OCI-LY1 (cell line): ENCODE results near the gene FAAH2.
"Not testable (repeated sequence)": the region's sequence is repeated elsewhere in the genome, so short reads cannot be mapped to it uniquely, and the experiment has no call there.

Experiments used
- H2AFZ ChIP-seq: fragments of 200-600 bp; sonication (generic), shearing (Covaris generic); 2 replicates; pipeline ENCODE4 v1.6.0; 2014; ENCODE audit warnings: antibody characterized with exemption, mild to moderate bottlenecking, low read length
- H3F3A ChIP-seq: fragments of 200-600 bp; sonication (generic), shearing (Covaris generic); 2 replicates; pipeline ENCODE4 v1.6.0; 2014; ENCODE audit warnings: mild to moderate bottlenecking, antibody characterized with exemption, low read length, moderate library complexity; ENCODE audit not compliant: insufficient read depth
- H3K27ac ChIP-seq: fragments of 200-600 bp; sonication (generic); 2 replicates; pipeline ENCODE4 v1.5.1; 2014; ENCODE audit warnings: low read length, mixed run types, mild to moderate bottlenecking, low read depth; ENCODE audit not compliant: poor library complexity, severe bottlenecking
- H3K27me3 ChIP-seq: fragments of 200-600 bp; sonication (generic); 2 replicates; pipeline ENCODE4 v1.6.0; 2014; ENCODE audit warnings: antibody characterized with exemption, mild to moderate bottlenecking, low read length, moderate library complexity; ENCODE audit not compliant: insufficient read depth
- H3K36me3 ChIP-seq: fragments of 200-600 bp; sonication (generic); 2 replicates; pipeline ENCODE4 v1.6.1; 2014; ENCODE audit warnings: mild to moderate bottlenecking, antibody characterized with exemption, low read length, moderate library complexity, mixed read lengths; ENCODE audit not compliant: insufficient read depth
- H3K4me1 ChIP-seq: fragments of 200-600 bp; sonication (generic); 2 replicates; pipeline ENCODE4 v1.5.1; 2014; ENCODE audit warnings: mild to moderate bottlenecking, low read length, moderate library complexity; ENCODE audit not compliant: insufficient read depth, severe bottlenecking
- H3K4me2 ChIP-seq: fragments of 200-600 bp; sonication (generic), shearing (Covaris generic); 2 replicates; pipeline ENCODE4 v1.6.1; 2014; ENCODE audit warnings: low read length
- H3K4me3 ChIP-seq: fragments of 200-600 bp; sonication (generic); 2 replicates; pipeline ENCODE4 v1.5.1; 2014; ENCODE audit warnings: low read length, low read depth, mild to moderate bottlenecking, mixed read lengths; ENCODE audit not compliant: poor library complexity, severe bottlenecking
- H3K79me2 ChIP-seq: fragments of 200-600 bp; shearing (Covaris generic); 2 replicates; pipeline ENCODE4 v1.6.1; 2016; ENCODE audit warnings: mixed run types, low read length, mixed read lengths; ENCODE audit not compliant: insufficient read depth
- H3K9ac ChIP-seq: fragments of 200-600 bp; sonication (generic), shearing (Covaris generic); 2 replicates; pipeline ENCODE4 v1.6.1; 2014; ENCODE audit warnings: mild to moderate bottlenecking, low read length, mixed read lengths
- H3K9me2 ChIP-seq: fragments of 200-600 bp; sonication (generic), shearing (Covaris generic); 2 replicates; pipeline ENCODE4 v1.6.1; 2014; ENCODE audit warnings: low read depth, mild to moderate bottlenecking, low read length, mixed read lengths
- H3K9me3 ChIP-seq: fragments of 200-600 bp; shearing (Covaris generic); 2 replicates; pipeline ENCODE4 v1.6.1; 2014; ENCODE audit warnings: low read length, mixed read lengths
- H4K20me1 ChIP-seq: fragments of 200-600 bp; sonication (generic), shearing (Covaris generic); 2 replicates; pipeline ENCODE4 v1.6.0; 2016; ENCODE audit warnings: mild to moderate bottlenecking, low read length; ENCODE audit not compliant: insufficient read depth
- CTCF ChIP-seq: fragments of 200-600 bp; sonication (generic), shearing (Covaris generic); IDR thresholded peaks from 2 replicates; pipeline ENCODE4 v1.5.1; 2017; ENCODE audit warnings: mild to moderate bottlenecking, antibody characterized with exemption, low read length, moderate library complexity, mixed read lengths
- EZH2 ChIP-seq: fragments of 200-600 bp; sonication (generic), shearing (Covaris generic); IDR thresholded peaks from 2 replicates; pipeline ENCODE4 v1.8.0; 2017; ENCODE audit warnings: borderline replicate concordance, mixed run types, mild to moderate bottlenecking, antibody characterized with exemption, low read length, moderate library complexity, mixed read lengths

The FAAH2 gene

GRCh38 chrX:57313583-57314215 is 27.2 kb downstream of the FAAH2 start:
- no peaks in the 10 kb centered on the region for H3K9me3 ChIP-seq

GRCh38 chrX:57329008-57329407 is 42.5 kb downstream of the FAAH2 start:
- TF ChIP-seq EZH2, result no peak
- TF ChIP-seq CTCF, result peak; percentile 34; the same call in 1 of the 2 replicates
- no peaks in the 10 kb centered on the region for H3K27me3 ChIP-seq
- no peak overlapping the region for H3K4me3 ChIP-seq
- H3K27ac ChIP-seq, result no peak overlapping the region
- no peaks in the 10 kb centered on the region for H3K9me2 ChIP-seq
- H3F3A ChIP-seq, result no peaks in the 10 kb centered on the region
- no peak overlapping the region for H2AFZ ChIP-seq
- H3K9ac ChIP-seq, result no peak overlapping the region
- no peaks in the 10 kb centered on the region for H3K36me3 ChIP-seq
- H3K4me1 ChIP-seq, result no peaks in the 10 kb centered on the region
- no peaks in the 10 kb centered on the region for H3K9me3 ChIP-seq
- H3K4me2 ChIP-seq, result no peak overlapping the region
- H4K20me1 ChIP-seq, result no peaks in the 10 kb centered on the region
- H3K79me2 ChIP-seq, result no peaks in the 10 kb centered on the region

More at GRCh38 chrX:57313583-57314215, 27.2 kb downstream of the FAAH2 start:
- Histone ChIP-seq H3K79me2 (no peaks in the 10 kb centered on the region), H3K9me2 (no peaks in the 10 kb centered on the region), H3K9ac (no peak overlapping the region), H4K20me1 (no peaks in the 10 kb centered on the region), H3K4me3 (no peak overlapping the region), H2AFZ (no peak overlapping the region), H3K4me1 (no peaks in the 10 kb centered on the region), H3F3A (no peaks in the 10 kb centered on the region), H3K27me3 (no peaks in the 10 kb centered on the region), H3K36me3 (no peaks in the 10 kb centered on the region), H3K4me2 (no peak overlapping the region), H3K27ac (no peak overlapping the region)
- TF ChIP-seq EZH2 (no peak), CTCF (no peak)

DNA sequence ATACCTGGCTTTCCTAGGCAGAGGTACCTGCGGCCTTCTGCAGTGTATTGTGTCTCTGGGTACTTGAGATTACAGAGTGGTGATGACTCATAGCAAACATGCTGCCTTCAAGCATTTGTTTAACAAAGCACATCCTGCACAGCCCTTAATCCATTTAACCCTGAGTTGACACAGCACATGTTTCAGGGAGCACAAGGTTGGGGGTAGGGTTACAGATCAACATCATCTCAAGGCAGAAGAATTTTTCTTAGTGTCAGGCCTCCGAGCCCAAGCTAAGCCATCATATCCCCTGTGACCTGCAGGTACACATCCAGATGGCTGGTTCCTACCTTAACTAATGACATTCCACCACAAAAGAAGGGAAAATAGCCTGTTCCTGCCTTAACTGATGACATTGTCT is 49.3 kb downstream of the FAAH2 start:
- H3K27me3 ChIP-seq, H3K79me2 ChIP-seq, H4K20me1 ChIP-seq, H3K4me3 ChIP-seq, H3F3A ChIP-seq, H3K9ac ChIP-seq, H3K27ac ChIP-seq, H2AFZ ChIP-seq, H3K4me2 ChIP-seq, H3K36me3 ChIP-seq, H3K4me1 ChIP-seq, H3K9me3 ChIP-seq, H3K9me2 ChIP-seq: not testable (repeated sequence)

GRCh38 chrX:57353472-57354132 is 67.1 kb downstream of the FAAH2 start:
- Histone ChIP-seq H3K4me2 (no peak overlapping the region), H3K4me3 (no peak overlapping the region), H2AFZ (no peak overlapping the region), H3K36me3 (no peaks in the 10 kb centered on the region), H3K9ac (no peak overlapping the region), H3F3A (no peaks in the 10 kb centered on the region), H3K79me2 (no peaks in the 10 kb centered on the region), H3K4me1 (no peaks in the 10 kb centered on the region), H3K27ac (no peak overlapping the region), H4K20me1 (no peaks in the 10 kb centered on the region), H3K27me3 (no peaks in the 10 kb centered on the region), H3K9me2 (no peaks in the 10 kb centered on the region), H3K9me3 (no peaks in the 10 kb centered on the region)
- TF ChIP-seq EZH2 (no peak), CTCF (no peak)
